Ishikawa (cell line): ENCODE measurements around the gene XXYLT1.

Experiments used
- CEBPB ChIP-seq: IDR thresholded peaks from 2 replicates; pipeline ENCODE4 v1.6.1; 2012
- CREB1 ChIP-seq: IDR thresholded peaks from 2 replicates; pipeline ENCODE4 v1.6.1; 2012; ENCODE audit warnings: low read depth
- EGR1 ChIP-seq: IDR thresholded peaks from 2 replicates; pipeline ENCODE4 v1.6.1; 2012
- EP300 ChIP-seq: IDR thresholded peaks from 2 replicates; pipeline ENCODE4 v1.6.1; 2012; ENCODE audit warnings: borderline replicate concordance
- FOXM1 ChIP-seq: IDR thresholded peaks from 2 replicates; pipeline ENCODE4 v1.6.1; 2012; ENCODE audit warnings: low read depth, borderline replicate concordance
- MAX ChIP-seq: IDR thresholded peaks from 2 replicates; pipeline ENCODE4 v1.6.1; 2012
- NFIC ChIP-seq: IDR thresholded peaks from 2 replicates; pipeline ENCODE4 v1.6.1; 2012
- RAD21 ChIP-seq: IDR thresholded peaks from 2 replicates; pipeline ENCODE4 v1.6.1; 2012; ENCODE audit warnings: low read depth
- REST ChIP-seq: IDR thresholded peaks from 2 replicates; pipeline ENCODE4 v1.6.1; 2012; ENCODE audit warnings: low read depth, mild to moderate bottlenecking
- TAF1 ChIP-seq: IDR thresholded peaks from 2 replicates; pipeline ENCODE4 v1.6.1; 2012; ENCODE audit warnings: low read depth, mild to moderate bottlenecking
- TCF12 ChIP-seq: IDR thresholded peaks from 2 replicates; pipeline ENCODE4 v1.6.1; 2012; ENCODE audit warnings: low read depth
- TEAD4 ChIP-seq: IDR thresholded peaks from 2 replicates; pipeline ENCODE4 v1.6.1; 2012
- USF1 ChIP-seq: IDR thresholded peaks from 2 replicates; pipeline ENCODE4 v1.6.1; 2012
- YY1 ChIP-seq: IDR thresholded peaks from 2 replicates; pipeline ENCODE4 v1.6.1; 2012; ENCODE audit warnings: low read depth
- ZBTB7A ChIP-seq: IDR thresholded peaks from 2 replicates; pipeline ENCODE4 v1.6.1; 2012; ENCODE audit warnings: low read depth

XXYLT1 gene

GRCh38 chr3:195080125-195080524, 190.8 kb downstream of the XXYLT1 start:
- TF ChIP-seq CEBPB, result no peak
- no peak for TF ChIP-seq TCF12
- TF ChIP-seq USF1, result no peak
- TF ChIP-seq EGR1, result no peak
- no peak for TF ChIP-seq CREB1

GRCh38 chr3:195079636-195080035, 191.3 kb downstream of the XXYLT1 start:
- TF ChIP-seq TCF12, result no peak
- no peak for TF ChIP-seq EP300
- TF ChIP-seq TAF1, result no peak
- TF ChIP-seq USF1, result 0 out of 2 replicates have a peak, but pooled peaks have one; percentile 7
- no peak for TF ChIP-seq EGR1
- no peak for TF ChIP-seq FOXM1
- no peak for TF ChIP-seq NFIC
- no peak for TF ChIP-seq YY1
- no peak for TF ChIP-seq TEAD4

- TF ChIP-seq NFIC (no peak), RAD21 (no peak), USF1 (no peak), TAF1 (no peak), TCF12 (no peak), REST (no peak), EGR1 (no peak), YY1 (no peak), ZBTB7A (no peak), EP300 (no peak), FOXM1 (no peak), MAX (no peak), CEBPB (no peak)
Measured at GRCh38 chr3:195078891-195079440, 192.0 kb downstream of the XXYLT1 start.

GRCh38 chr3:195077611-195078540, 193.1 kb downstream of the XXYLT1 start:
- TF ChIP-seq EP300 (no peak), USF1 (peak; percentile 35; the same call in 1 of the 2 replicates), MAX (no peak), NFIC (no peak), RAD21 (no peak), CREB1 (no peak), TAF1 (no peak), ZBTB7A (no peak)

- TF ChIP-seq EGR1, result no peak
Measured at GRCh38 chr3:195076981-195077610, 193.9 kb downstream of the XXYLT1 start.

GRCh38 chr3:195075941-195076875, 194.8 kb downstream of the XXYLT1 start:
- TF ChIP-seq USF1 (no peak), TCF12 (no peak)
